ENCODE measurements around the gene YWHAG. TPM values are rescaled to one million over a fixed set of nuclear protein-coding genes. Genes with fewer than 3 reads are reported as not detected.
A peak's percentile ranks its signal among the peaks of the same experiment; 100 is the strongest.

YWHAG gene
- total and polyA plus RNA-seq, 2 of the 13 experiments (the other 11 are each of a cell fraction or from before 2014, with no cell fraction given), result 36.9 to 67.5 TPM

DNA sequence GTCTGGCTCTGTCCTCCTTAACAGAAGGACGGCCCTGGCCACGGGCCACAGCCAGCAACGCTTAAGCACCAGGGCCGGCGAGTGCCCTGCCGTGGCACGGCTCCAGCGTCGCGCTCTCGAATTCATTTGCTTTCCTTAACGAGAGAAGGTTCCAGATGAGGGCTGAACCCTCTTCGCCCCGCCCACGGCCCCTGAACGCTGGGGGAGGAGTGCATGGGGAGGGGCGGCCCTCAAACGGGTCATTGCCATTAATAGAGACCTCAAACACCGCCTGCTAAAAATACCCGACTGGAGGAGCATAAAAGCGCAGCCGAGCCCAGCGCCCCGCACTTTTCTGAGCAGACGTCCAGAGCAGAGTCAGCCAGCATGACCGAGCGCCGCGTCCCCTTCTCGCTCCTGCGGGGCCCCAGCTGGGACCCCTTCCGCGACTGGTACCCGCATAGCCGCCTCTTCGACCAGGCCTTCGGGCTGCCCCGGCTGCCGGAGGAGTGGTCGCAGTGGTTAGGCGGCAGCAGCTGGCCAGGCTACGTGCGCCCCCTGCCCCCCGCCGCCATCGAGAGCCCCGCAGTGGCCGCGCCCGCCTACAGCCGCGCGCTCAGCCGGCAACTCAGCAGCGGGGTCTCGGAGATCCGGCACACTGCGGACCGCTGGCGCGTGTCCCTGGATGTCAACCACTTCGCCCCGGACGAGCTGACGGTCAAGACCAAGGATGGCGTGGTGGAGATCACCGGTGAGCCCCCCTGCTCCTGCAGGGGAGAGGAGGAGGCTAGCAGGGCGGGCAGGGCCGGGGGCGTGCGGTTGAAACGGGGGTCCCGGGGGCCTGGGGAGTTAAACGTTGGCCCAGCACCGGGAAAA, 56.2 kb downstream of the YWHAG start, which contains the start of gene HSPB1 (continued):
- TF ChIP-seq, protein P1, sequence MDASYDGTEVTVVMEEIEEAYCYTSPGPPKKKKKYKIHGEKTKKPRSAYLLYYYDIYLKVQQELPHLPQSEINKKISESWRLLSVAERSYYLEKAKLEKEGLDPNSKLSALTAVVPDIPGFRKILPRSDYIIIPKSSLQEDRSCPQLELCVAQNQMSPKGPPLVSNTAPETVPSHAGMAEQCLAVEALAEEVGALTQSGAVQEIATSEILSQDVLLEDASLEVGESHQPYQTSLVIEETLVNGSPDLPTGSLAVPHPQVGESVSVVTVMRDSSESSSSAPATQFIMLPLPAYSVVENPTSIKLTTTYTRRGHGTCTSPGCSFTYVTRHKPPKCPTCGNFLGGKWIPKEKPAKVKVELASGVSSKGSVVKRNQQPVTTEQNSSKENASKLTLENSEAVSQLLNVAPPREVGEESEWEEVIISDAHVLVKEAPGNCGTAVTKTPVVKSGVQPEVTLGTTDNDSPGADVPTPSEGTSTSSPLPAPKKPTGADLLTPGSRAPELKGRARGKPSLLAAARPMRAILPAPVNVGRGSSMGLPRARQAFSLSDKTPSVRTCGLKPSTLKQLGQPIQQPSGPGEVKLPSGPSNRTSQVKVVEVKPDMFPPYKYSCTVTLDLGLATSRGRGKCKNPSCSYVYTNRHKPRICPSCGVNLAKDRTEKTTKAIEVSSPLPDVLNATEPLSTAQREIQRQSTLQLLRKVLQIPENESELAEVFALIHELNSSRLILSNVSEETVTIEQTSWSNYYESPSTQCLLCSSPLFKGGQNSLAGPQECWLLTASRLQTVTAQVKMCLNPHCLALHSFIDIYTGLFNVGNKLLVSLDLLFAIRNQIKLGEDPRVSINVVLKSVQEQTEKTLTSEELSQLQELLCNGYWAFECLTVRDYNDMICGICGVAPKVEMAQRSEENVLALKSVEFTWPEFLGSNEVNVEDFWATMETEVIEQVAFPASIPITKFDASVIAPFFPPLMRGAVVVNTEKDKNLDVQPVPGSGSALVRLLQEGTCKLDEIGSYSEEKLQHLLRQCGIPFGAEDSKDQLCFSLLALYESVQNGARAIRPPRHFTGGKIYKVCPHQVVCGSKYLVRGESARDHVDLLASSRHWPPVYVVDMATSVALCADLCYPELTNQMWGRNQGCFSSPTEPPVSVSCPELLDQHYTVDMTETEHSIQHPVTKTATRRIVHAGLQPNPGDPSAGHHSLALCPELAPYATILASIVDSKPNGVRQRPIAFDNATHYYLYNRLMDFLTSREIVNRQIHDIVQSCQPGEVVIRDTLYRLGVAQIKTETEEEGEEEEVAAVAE (CRISPR knock-in tag; IDR thresholded peaks at IDR 0.05; ENCODE audit: borderline replicate concordance), result peak; percentile 14; the same call in 1 of the 2 replicates
- TF ChIP-seq, protein P2, sequence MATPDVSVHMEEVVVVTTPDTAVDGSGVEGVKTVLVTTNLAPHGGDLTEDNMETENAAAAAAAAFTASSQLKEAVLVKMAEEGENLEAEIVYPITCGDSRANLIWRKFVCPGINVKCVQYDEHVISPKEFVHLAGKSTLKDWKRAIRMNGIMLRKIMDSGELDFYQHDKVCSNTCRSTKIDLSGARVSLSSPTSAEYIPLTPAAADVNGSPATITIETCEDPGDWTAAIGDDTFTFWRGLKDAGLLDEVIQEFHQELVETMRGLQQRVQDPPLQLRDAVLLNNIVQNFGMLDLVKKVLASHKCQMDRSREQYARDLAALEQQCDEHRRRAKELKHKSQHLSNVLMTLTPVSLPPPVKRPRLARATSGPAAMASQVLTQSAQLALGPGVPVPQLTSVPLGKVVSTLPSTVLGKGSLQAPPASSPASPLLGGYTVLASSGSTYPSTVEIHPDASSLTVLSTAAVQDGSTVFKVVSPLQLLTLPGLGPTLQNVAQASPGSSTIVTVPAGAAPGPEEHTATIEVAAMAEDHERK (CRISPR knock-in tag; IDR thresholded peaks at IDR 0.05; ENCODE audit: low read depth), result no peak
- TF ChIP-seq, protein P3, sequence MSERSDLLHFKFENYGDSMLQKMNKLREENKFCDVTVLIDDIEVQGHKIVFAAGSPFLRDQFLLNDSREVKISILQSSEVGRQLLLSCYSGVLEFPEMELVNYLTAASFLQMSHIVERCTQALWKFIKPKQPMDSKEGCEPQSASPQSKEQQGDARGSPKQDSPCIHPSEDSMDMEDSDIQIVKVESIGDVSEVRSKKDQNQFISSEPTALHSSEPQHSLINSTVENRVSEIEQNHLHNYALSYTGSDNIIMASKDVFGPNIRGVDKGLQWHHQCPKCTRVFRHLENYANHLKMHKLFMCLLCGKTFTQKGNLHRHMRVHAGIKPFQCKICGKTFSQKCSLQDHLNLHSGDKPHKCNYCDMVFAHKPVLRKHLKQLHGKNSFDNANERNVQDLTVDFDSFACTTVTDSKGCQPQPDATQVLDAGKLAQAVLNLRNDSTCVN (CRISPR knock-in tag; IDR thresholded peaks at IDR 0.05; ENCODE audit: borderline replicate concordance), result peak; percentile 93
- TF ChIP-seq, protein P4, sequence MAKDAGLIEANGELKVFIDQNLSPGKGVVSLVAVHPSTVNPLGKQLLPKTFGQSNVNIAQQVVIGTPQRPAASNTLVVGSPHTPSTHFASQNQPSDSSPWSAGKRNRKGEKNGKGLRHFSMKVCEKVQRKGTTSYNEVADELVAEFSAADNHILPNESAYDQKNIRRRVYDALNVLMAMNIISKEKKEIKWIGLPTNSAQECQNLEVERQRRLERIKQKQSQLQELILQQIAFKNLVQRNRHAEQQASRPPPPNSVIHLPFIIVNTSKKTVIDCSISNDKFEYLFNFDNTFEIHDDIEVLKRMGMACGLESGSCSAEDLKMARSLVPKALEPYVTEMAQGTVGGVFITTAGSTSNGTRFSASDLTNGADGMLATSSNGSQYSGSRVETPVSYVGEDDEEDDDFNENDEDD (CRISPR knock-in tag; IDR thresholded peaks at IDR 0.05; ENCODE audit: borderline replicate concordance), result peak; percentile 91
- TF ChIP-seq, protein P5, sequence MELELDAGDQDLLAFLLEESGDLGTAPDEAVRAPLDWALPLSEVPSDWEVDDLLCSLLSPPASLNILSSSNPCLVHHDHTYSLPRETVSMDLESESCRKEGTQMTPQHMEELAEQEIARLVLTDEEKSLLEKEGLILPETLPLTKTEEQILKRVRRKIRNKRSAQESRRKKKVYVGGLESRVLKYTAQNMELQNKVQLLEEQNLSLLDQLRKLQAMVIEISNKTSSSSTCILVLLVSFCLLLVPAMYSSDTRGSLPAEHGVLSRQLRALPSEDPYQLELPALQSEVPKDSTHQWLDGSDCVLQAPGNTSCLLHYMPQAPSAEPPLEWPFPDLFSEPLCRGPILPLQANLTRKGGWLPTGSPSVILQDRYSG (CRISPR knock-in tag; IDR thresholded peaks at IDR 0.05), result no peak
- TF ChIP-seq LCORL (IDR thresholded peaks at IDR 0.05) (no peak), LCORL (CRISPR knock-in tag; IDR thresholded peaks at IDR 0.05) (peak; percentile 6; the same call in 1 of the 2 replicates), ZKSCAN5 (CRISPR knock-in tag; IDR thresholded peaks at IDR 0.05) (peak; percentile 16; the same call in 1 of the 2 replicates), PHF21A (CRISPR knock-in tag; IDR thresholded peaks at IDR 0.05) (peak; percentile 72; the same call in 1 of the 2 replicates), POLR2A (IDR thresholded peaks at IDR 0.05; ENCODE audit: insufficient read depth in 1 of 2, low read depth in 2 of 2, low read length in 2 of 2) (peak in 1 of 2 experiments; percentile 67; a peak in 2 of 4 replicates), ATF7-NPFF (CRISPR knock-in tag; IDR thresholded peaks at IDR 0.05; ENCODE audit: low read depth) (peak; percentile 78), TAF1 (CRISPR knock-in tag; IDR thresholded peaks at IDR 0.05) (peak; percentile 56; the same call in 1 of the 2 replicates), KLF11 (CRISPR knock-in tag; IDR thresholded peaks at IDR 0.05) (peak; percentile 32; the same call in 1 of the 2 replicates), CBX1 (IDR thresholded peaks at IDR 0.05; ENCODE audit: low read depth) (no peak), MYC (CRISPR knock-in tag; IDR thresholded peaks at IDR 0.05; ENCODE audit: borderline replicate concordance) (no peak; the same call in 1 of the 2 replicates)
- TF ChIP-seq, protein P6, sequence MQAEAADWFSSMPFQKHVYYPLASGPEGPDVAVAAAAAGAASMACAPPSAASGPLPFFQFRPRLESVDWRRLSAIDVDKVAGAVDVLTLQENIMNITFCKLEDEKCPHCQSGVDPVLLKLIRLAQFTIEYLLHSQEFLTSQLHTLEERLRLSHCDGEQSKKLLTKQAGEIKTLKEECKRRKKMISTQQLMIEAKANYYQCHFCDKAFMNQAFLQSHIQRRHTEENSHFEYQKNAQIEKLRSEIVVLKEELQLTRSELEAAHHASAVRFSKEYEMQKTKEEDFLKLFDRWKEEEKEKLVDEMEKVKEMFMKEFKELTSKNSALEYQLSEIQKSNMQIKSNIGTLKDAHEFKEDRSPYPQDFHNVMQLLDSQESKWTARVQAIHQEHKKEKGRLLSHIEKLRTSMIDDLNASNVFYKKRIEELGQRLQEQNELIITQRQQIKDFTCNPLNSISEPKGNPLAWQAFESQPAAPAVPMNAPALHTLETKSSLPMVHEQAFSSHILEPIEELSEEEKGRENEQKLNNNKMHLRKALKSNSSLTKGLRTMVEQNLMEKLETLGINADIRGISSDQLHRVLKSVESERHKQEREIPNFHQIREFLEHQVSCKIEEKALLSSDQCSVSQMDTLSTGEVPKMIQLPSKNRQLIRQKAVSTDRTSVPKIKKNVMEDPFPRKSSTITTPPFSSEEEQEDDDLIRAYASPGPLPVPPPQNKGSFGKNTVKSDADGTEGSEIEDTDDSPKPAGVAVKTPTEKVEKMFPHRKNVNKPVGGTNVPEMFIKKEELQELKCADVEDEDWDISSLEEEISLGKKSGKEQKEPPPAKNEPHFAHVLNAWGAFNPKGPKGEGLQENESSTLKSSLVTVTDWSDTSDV (CRISPR knock-in tag; IDR thresholded peaks at IDR 0.05), result peak; percentile 77
